Fibroblast of the aortic adventitia (primary cell): Measurements from ENCODE around the gene RABGAP1L. TPM values are rescaled to one million over a fixed set of nuclear protein-coding genes. Genes with fewer than 3 reads are reported as not detected.

Experiments
- DNase-seq: peaks from one replicate; pipeline ENCODE4 v3.0.0-alpha.2; 2010; ENCODE audit warnings: low read depth
- H3K4me3 ChIP-seq: 2 replicates; pipeline ENCODE4 v1.5.1; 2011; ENCODE audit warnings: low read depth, mild to moderate bottlenecking, control low read depth, low read length, moderate library complexity
- CTCF ChIP-seq: IDR thresholded peaks from 2 replicates; pipeline ENCODE4 v1.5.1; 2011; ENCODE audit warnings: mild to moderate bottlenecking, low read length, control low read depth, inconsistent platforms; ENCODE audit not compliant: insufficient read depth
- total RNA-seq: library from RNA; depleted of rRNA; stranded (reverse); fragments of >200 nt; gene quantifications from 2 replicates; pipeline ENCODE4 v1.2.3, GENCODE V29; 2012; ENCODE audit warnings: low replicate concordance

RABGAP1L gene
- total RNA-seq, 1 donor = 39.9 TPM

GRCh38 chr1:174198202-174198601 is 38.9 kb downstream of the RABGAP1L start:
- H3K4me3 ChIP-seq = no peak overlapping the region
- no peak for TF ChIP-seq CTCF
- no peak for DNase-seq

GRCh38 chr1:174200746-174201145 is 41.4 kb downstream of the RABGAP1L start:
- no peak overlapping the region for H3K4me3 ChIP-seq
- TF ChIP-seq CTCF = no peak
- DNase-seq = no peak

GRCh38 chr1:174204697-174205308 is 45.5 kb downstream of the RABGAP1L start:
- no peak for TF ChIP-seq CTCF
- no peak for DNase-seq
- H3K4me3 ChIP-seq = no peak overlapping the region

GRCh38 chr1:174206148-174206836 is 47.0 kb downstream of the RABGAP1L start:
- TF ChIP-seq CTCF = no peak
- H3K4me3 ChIP-seq = no peak overlapping the region
- DNase-seq = no peak

- no peak for TF ChIP-seq CTCF
- H3K4me3 ChIP-seq = no peak overlapping the region
- DNase-seq = no peak
Observed at GRCh38 chr1:174209347-174210187, 50.2 kb downstream of the RABGAP1L start.

- no peak overlapping the region for H3K4me3 ChIP-seq
- DNase-seq = no peak
- TF ChIP-seq CTCF = no peak
Observed at GRCh38 chr1:174211486-174211885, 52.2 kb downstream of the RABGAP1L start.
